Lung (tissue), 13 donors: Measurements from ENCODE around the gene KCND2. TPM values are rescaled to one million over a fixed set of nuclear protein-coding genes. Genes with fewer than 3 reads are reported as not detected.
A peak's percentile ranks its signal among the peaks of the same experiment; 100 is the strongest.

Experiments
- ATAC-seq: fragments of 200-7000 bp; cut with Tn5 transposase; one replicate; pipeline ENCODE4 v1.9.1; 2020; ENCODE audit warnings: moderate number of reproducible peaks; ENCODE audit not compliant: insufficient read depth, low FRiP score
- DNase-seq, 3 donors: peaks; one replicate each; pipeline ENCODE4 v3.0.0-alpha.2; 2013 to 2017
- H3K27ac ChIP-seq, 2 donors: one replicate each; pipeline ENCODE4 v1.5.1; 2013; ENCODE audit warnings: mild to moderate bottlenecking in 2 of 2, moderate library complexity in 2 of 2, control low read depth in 1 of 2, inconsistent platforms in 1 of 2, low read depth in 1 of 2, low read length in 1 of 2
- H3K27me3 ChIP-seq, 3 donors: one replicate each; pipeline ENCODE4 v1.5.1; 2013; ENCODE audit warnings: low read length in 2 of 3; ENCODE audit not compliant: control insufficient read depth in 3 of 3, insufficient read depth in 3 of 3
- H3K36me3 ChIP-seq, 4 donors: one replicate each; pipeline ENCODE4 v1.5.1; 2013; ENCODE audit warnings: low read length in 4 of 4, mild to moderate bottlenecking in 1 of 4, moderate library complexity in 1 of 4; ENCODE audit not compliant: control insufficient read depth in 4 of 4, insufficient read depth in 4 of 4
- H3K4me1 ChIP-seq, 5 donors: one replicate each; pipeline ENCODE4 v1.5.1; 2013; ENCODE audit warnings: low read length in 5 of 5, mild to moderate bottlenecking in 2 of 5, moderate library complexity in 1 of 5; ENCODE audit not compliant: control insufficient read depth in 5 of 5, insufficient read depth in 5 of 5
- H3K4me3 ChIP-seq: one replicate; pipeline ENCODE4 v1.5.1; 2013; ENCODE audit warnings: mild to moderate bottlenecking, control low read depth, moderate library complexity
- H3K9ac ChIP-seq, 2 donors: one replicate each; pipeline ENCODE4 v1.5.1; 2013; ENCODE audit warnings: low read length in 2 of 2, control low read depth in 1 of 2; ENCODE audit not compliant: insufficient read depth in 1 of 2
- H3K9me3 ChIP-seq, 4 donors: one replicate each; pipeline ENCODE4 v1.5.1; 2013; ENCODE audit warnings: low read length in 3 of 4, mild to moderate bottlenecking in 1 of 4, moderate library complexity in 1 of 4; ENCODE audit not compliant: control insufficient read depth in 4 of 4, insufficient read depth in 3 of 4
- CTCF ChIP-seq: IDR thresholded peaks from 2 replicates; pipeline ENCODE4 v1.5.1; 2012; ENCODE audit warnings: mild to moderate bottlenecking; ENCODE audit errors: control extremely low read depth, extremely low read depth
- WGBS, 2 donors: extraction: QIAGEN DNeasy Blood & Tissue Kit; methylation state at CpG; one replicate each; pipeline ENCODE4 v1.1.7; 2013; 5-methylcytosine and 5-hydroxymethylcytosine counted together
- polyA plus RNA-seq, 2 donors: library from polyadenylated mRNA; stranded (reverse); fragments of 200-250 nt; gene quantifications; one replicate each; pipeline ENCODE4 v1.2.1, GENCODE V29; 2013
- small RNA-seq: library from RNA; depleted of rRNA; stranded (forward); fragments of <200 nt; gene quantifications from one replicate; pipeline ENCODE3, GENCODE V24; 2014; ENCODE audit warnings: low replicate concordance
- total RNA-seq, 2 donors: library from RNA; depleted of rRNA in 1 of 2; stranded (reverse); fragments of >200 nt in 1 of 2; gene quantifications; one replicate each; pipeline ENCODE4 v1.2.1, GENCODE V29; 2014 to 2021
- donor health status: control.
- donor health status: control.
- donor health status: Bipolar disorder and iron deficiency.
- donor health status: healthy.
- donor health status: DM: yes; HTN: yes; CAD: no.

Gene KCND2
- total and polyA plus RNA-seq, 4 donors, result 0.03 to 1.1 (median 0.10) TPM

- no peak overlapping the region for H3K9ac ChIP-seq
- H3K36me3 ChIP-seq, result peaks cover 0 to 4% (median 0%) of the 10 kb centered on the region in 4 donors
- WGBS, 2 donors, result 69% methylated on average over 4 of the region's 4 CpGs
- TF ChIP-seq CTCF, result no peak
- H3K4me3 ChIP-seq, result no peak overlapping the region
- ATAC-seq, result no peak
- H3K27ac ChIP-seq, result peak overlapping the region in 1 of 2 donors; percentile 0
- DNase-seq, result no peak
- H3K4me1 ChIP-seq, result peaks cover 0 to 4% (median 0%) of the 10 kb centered on the region in 5 donors
- no peaks in the 10 kb centered on the region for H3K27me3 ChIP-seq
- H3K9me3 ChIP-seq, result no peaks in the 10 kb centered on the region
These were observed 521.2 kb downstream of the KCND2 start for GRCh38 chr7:120794106-120794729.

- no peaks in the 10 kb centered on the region for H3K27me3 ChIP-seq
- WGBS, 2 donors, result 98% methylated on average over 7 of the region's 7 CpGs
- ATAC-seq (no peak), DNase-seq (no peak)
- H3K27ac ChIP-seq, result no peak overlapping the region
- H3K4me3 ChIP-seq, result no peak overlapping the region
- TF ChIP-seq CTCF, result no peak
- no peaks in the 10 kb centered on the region for H3K9me3 ChIP-seq
- H3K4me1 ChIP-seq, result peaks cover 0 to 3% (median 0%) of the 10 kb centered on the region in 5 donors
- H3K36me3 ChIP-seq, result no peaks in the 10 kb centered on the region
- H3K9ac ChIP-seq, result no peak overlapping the region
These were observed 524.2 kb downstream of the KCND2 start for GRCh38 chr7:120797026-120797645.

GRCh38 chr7:120799147-120799546 lies 526.2 kb downstream of the KCND2 start:
- Histone ChIP-seq H3K4me1 (peaks cover 0 to 5% (median 0%) of the 10 kb centered on the region in 5 donors), H3K27ac (no peak overlapping the region), H3K9ac (no peak overlapping the region), H3K9me3 (no peaks in the 10 kb centered on the region), H3K4me3 (no peak overlapping the region), H3K36me3 (no peaks in the 10 kb centered on the region), H3K27me3 (no peaks in the 10 kb centered on the region)
- no peak for TF ChIP-seq CTCF
- DNase-seq (no peak), ATAC-seq (no peak)
- 100% methylated on average over 1 of the region's 1 CpG for WGBS, 2 donors

Small RNA genes lying within 50 kb of the gene (small RNA-seq; reads per million reads assigned to genes)
- gene RNU6-581P, result not detected
